Measurements from ENCODE around the gene TRIM32.
A peak's percentile ranks its signal among the peaks of the same experiment; 100 is the strongest.

TRIM32 gene, protein sequence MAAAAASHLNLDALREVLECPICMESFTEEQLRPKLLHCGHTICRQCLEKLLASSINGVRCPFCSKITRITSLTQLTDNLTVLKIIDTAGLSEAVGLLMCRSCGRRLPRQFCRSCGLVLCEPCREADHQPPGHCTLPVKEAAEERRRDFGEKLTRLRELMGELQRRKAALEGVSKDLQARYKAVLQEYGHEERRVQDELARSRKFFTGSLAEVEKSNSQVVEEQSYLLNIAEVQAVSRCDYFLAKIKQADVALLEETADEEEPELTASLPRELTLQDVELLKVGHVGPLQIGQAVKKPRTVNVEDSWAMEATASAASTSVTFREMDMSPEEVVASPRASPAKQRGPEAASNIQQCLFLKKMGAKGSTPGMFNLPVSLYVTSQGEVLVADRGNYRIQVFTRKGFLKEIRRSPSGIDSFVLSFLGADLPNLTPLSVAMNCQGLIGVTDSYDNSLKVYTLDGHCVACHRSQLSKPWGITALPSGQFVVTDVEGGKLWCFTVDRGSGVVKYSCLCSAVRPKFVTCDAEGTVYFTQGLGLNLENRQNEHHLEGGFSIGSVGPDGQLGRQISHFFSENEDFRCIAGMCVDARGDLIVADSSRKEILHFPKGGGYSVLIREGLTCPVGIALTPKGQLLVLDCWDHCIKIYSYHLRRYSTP

DNA sequence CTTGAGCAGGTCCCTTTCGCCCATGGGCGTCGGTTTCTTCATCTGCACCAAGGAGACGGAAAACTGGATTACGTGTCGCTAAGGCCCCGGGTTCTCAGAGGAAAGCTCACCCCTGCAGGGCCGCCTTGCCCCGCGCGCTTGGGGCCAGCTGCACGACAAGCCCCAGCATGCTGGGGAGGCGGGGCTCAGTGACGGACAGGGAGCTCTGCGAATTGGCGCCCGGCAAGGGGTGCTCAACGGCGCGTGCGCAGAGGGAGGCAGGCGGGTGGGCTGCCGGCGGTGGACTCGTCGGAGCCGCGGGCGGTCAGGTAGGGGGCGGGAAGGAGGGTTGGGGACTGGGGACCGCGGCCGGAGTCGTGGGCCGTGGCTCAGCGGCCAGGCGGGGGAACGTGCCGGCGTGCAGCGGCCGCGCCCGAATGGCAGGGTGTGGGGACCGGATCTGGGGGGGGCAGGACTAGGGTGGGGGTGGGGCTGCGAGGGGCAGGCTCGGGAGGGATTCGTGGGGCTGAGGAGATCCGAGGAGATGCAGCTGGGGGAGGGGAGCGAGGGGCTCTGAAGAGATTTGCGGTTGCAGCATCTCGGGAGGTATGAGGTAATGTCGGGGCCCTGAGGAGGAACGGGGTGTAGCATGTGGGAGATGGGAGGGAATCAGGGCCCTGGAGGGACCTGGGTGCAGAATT is at the start of gene TRIM32:
Gene TRIM32 (plus strand): TSS at position 232 of the 680 bp plus-strand sequence. CDS start 10,438 bp downstream, outside the sequence.
- peak; percentile 95 to 96 for DNase-seq

DNA sequence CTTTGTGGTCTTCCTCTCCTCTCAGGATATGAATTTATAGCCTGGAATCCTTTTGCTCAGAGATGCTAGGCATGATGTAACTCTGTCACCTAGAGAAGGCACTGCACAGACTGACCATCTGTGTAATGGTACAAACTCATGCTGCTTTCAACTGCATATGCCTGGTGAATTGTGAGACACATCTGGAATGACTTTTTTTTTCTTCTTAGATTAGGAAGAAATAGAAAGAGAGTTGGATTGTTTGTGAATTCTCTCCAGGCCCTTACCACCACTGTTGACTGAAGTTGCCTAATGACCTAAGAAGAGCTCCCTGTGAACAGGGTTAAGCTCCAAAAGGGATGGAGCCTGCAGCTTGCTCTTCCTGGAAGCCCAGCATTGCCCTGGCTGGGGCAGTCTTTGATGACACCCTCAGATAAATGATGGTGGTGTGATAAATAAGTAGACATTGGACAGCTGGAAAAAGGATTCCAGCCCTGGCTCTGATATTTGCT is 47.8 kb upstream of the TRIM32 start:
- no peak for DNase-seq

DNA sequence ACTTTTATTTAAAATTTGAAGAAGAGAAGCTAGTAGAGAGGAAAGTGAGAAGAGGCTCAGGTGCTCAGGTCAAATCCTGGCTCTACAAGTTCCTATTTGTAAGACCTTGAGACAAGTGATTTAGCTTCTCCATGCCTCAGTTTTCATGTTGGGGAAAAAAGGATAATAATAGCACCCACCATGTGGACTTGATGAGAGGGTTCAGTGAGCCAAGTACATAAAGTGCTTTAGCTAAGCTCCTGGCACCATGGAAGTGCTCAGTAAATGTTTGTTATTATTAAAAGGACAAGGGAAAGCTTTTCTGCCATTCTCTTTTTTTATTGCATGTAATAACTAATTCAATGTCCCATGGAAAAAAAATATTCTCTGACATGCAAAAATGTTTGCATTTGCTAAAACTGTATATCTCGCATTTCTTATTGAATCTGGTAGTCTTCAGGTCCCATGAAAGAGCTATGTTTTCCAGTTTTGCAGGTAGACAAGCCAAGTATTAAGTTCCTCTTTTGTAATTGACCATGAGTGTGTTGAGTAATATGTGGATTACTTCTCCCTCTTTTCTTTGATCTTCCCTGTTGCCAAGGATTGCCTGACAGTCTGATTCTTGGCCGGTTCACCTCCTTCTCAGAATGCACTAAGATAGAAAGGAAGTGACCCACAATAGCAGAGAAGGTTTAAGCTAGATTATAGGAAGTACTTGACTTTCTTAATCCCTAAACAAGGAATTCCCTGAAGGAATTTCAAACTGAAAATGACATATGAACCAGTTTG is 45.6 kb upstream of the TRIM32 start:
- DNase-seq, result no peak

DNA sequence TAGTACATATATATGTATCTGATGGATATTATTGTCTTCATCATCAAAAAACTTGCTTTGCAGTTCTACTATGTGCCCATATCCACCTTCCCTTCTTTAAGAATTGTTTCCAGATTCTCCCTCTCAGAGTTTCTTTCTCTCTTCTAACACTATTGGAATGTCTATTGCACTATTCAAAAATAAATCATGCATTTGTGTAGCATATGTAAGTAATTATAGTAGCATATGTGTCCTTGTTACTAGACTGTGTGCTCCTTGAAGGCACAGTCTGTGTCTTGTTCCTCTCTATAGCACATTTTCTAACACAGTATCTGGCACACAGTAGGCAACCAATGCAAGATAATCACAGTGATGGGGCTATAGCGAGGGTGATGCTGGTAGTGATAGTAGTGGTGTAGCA is 43.4 kb upstream of the TRIM32 start:
- no peak for DNase-seq

DNA sequence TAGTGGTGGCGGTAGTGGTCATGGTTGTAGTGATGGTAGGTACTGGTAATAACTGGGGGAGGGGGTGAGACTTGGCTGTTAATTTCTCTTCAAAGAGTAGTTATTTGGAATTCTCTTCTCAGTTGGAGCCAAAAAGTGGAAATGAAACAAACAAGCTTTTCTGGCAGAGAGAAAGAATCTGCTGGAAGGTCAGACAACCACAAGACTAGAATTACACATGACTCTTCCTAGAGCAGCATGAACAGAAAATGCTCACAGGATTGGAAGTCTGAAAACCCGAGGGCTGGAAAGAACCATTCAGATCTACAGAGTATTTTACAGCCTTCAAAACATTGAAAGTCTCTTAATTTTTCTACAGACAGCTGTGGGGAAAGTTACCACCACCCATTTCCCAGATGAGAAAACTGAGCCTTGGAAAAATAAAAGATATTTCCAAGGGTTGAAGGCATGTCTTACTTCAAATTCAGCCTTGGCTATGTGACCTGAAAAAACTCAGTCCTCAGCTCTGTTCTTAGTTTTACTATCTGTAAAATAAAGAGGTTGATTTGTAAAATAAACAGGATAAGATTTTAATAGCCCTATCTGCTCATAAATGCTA is 42.9 kb upstream of the TRIM32 start:
- DNase-seq, result no peak

DNA sequence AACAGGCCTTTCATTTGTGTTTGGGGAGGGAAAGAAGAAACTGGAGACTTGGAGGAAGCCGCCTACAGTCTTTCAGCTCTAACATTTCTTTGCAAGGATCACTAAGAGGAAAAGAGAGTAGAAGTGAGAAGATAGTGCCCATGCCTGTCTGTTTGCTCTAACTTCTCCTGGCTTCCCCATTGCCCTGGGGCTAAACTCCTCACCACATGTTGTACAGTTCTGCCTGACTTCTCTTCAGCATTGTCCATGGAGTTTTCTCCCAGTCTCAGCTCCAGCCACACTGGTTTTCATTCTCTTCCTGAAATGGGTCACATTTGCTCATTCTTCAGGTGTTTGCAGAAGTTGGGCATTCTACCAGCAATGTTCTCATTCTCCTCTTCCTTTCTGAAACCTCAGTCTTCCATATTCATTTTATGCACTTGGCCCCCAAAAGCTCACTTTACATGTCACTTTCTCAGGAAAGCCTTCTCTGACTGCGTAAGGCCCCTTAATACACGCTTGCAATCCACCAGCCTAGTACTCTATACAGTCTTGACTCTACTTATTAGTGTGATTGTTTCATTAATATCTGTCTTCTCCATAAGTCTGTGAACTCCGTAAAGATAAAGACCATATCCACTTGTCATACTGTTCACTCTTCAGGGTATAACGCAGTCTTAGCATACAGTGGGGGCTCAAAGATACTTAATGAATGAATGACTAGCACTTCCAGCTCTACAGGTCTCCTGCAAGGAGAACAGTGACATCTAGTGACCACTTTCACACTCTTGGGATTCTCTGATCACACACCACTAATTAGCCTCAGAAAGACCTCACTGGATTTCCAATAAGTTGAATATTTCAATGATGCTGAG is 40.2 kb upstream of the TRIM32 start:
- DNase-seq, result no peak

DNA sequence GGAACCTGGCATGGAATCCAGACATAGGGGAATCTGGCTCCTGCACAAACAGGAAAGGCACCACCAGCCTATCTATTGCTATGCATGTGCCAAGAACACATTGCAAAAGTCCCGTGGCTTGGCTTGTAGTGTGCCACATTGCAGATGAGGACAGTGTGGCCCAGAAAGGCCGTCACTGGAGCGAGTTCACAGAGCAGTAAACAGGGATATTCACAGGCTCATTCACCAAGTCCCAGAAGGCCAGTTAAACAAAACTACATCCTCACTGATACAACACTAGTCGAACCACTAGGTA is 39.6 kb upstream of the TRIM32 start:
- DNase-seq, result no peak

DNA sequence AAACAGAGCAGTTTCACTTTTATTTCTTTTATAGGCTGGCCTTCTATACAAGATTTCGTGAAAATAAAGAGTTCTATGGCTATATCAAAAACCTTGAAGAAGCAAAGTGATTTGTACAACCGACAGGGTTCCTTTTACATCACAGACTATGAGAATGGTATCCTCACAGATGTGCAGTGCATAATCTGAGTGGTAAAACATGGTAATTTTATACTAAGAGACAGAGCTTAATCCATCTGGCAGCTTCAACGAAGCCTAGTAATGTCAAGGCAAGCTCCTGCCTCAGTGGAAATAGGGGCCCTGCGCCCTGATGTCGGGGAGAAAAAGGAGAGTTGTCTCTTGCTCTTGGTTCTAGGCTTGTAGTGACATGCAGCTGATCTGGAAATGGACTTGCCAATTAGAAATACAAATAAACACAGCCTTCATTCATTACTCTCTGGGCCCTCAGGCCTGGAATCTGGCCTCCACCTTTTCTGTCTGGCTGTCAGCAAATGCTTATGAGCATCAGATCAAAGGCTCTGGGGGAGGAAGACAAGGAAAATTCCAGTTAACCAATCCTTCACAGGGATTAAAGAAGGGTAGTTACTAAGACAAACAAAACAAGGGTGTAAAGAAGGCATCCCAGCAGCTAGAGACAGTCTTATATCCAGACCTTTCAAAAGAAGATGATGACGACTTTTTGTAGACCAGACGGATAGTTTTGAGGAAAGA is 33.6 kb upstream of the TRIM32 start:
- no peak for DNase-seq

DNA sequence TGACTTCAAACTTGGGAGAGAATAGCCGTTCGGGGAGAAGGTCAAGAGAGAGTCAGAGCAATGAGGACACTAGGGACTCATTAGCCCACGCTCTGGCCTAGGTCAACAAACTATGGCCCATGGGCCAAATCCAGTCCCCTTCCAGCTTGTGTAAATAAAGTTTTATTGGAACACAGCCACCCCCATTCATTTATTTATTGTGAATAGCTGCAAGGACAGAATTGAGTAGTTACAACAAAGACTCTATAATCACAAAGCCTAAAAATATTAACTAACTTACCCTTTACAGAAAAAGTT is 33.1 kb upstream of the TRIM32 start:
- no peak for DNase-seq

DNA sequence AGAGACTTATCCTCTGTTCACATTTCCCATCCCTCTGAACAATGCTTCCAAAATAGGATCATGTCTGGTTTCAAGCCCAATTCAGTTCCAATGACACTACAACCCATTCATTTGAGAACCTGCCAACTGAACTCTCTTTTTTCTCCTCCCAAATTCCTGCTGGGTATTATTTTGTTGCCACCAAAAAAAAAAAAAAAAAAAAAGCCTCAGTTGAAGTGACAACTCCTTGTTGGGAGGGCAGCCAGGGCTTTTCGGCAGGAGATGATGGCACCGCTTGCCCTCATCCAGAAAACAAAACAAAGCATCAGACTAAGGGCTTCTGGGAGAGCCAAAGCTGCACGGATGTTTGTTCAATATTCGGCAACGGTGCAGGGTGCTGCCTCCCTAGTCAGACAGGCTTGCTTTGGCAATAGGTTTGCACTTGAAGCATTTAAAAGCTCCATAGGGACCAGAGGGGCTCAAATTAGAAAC is 30.6 kb upstream of the TRIM32 start:
- no peak for DNase-seq

DNA sequence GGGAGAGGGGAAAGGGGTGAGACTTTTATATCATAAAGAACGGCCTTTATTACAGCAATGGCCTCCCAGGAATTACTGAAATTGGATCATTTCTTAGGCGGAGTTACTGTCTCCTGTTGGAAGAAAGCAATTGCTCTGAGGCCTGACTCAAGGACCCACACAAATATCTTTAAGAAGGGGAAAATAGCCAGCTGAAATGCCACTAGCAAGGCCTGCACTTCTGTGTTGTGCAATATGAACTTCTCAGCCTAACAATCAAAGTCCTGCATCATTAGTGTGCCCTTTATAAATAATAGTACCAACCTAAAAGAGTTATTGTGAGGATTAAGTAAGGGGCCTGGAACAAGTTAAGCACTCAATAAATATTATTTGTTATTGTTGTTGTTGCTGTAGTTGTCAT is 30.1 kb upstream of the TRIM32 start:
- DNase-seq, result no peak

DNA sequence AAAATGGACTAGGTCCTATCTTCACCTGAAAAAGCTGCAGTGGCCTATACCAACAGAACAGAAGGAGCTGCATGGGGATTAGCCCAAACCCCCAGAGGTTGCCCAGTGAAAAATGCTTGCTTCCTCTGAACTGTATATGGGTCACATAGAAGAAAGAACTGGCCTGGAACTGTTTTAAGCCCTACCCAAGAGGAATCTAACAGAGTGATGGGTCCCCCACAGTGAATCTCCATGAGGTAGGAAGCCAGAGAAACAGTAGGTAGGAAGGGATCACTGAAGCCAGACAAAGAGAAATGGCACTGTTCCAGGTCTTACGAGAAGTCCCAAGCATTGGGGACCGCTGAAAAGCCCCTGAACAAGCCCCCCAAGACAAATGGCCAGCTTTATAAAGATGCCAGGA is 28.8 kb upstream of the TRIM32 start:
- DNase-seq, result no peak

DNA sequence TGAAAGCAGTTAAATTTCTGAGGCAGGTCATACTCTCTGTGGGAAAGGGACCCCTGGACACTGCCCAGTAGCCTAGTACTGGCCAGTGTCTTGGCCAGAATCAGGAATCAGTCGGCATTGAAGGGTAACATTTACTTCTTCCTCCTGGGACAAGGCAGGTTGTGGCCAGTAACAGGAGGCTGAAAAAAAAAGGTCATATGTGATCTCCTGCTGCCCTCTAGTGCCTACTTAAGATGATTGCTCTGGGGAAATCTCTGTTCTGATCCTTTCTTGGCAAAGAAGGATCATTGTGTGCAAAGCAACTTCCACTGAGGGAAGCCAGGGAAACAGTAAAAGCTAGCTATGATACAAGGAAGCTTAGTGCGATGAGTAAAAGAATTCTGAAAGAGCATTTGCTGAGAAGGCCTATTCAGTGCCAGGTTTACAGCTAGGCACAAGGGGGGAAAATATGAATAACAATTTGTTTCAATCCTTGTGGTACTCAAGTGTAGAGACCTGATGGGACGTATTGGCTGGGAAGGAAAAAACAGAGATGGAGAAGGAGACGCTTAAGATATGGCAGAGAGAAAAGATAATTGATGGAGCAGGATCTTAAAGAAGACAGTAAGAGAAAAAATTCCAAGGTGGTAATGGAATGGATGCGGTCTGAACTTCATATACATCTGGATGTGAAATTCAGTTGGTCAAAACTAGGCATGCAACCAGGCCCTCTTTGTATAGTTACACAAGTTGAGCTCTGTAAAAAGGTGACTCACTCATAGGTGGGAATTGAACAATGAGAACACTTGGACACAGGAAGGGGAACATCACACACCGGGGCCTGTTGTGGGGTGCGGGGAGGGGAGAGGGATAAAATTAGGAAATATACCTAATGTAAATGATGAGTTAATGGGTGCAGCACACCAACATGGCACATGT is 25.8 kb upstream of the TRIM32 start:
- DNase-seq, result no peak

DNA sequence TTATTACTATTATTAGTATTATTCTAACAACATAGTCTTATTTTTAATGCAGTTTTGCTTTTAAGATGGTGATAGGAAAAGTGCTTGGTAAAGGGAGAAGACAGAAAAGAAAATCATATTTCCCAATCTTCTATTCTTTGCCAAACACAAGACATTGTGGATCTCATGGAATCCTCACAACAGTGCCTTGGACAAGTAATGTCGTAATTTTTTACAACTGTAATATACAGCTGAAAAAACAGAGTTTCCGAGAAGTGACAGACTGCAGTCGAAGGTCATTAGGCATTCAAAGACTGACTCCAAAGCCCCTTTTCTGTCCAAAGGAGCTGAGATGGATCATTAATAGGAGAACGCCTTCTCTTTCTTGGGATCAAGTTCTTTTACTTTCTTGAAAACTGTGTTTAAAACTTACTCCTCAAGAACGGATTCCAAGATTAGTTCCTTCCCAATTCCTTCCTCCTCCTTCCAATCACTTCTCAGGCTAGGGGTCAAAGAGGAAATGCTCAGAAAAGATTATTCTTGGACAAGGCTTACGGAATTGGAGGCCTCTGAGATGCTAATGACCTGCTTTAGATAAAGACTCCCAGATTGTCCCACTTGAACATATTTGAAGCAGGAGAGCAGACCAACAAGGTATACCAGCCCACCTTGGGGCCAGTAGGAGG is 24.3 kb upstream of the TRIM32 start:
- DNase-seq, result no peak

DNA sequence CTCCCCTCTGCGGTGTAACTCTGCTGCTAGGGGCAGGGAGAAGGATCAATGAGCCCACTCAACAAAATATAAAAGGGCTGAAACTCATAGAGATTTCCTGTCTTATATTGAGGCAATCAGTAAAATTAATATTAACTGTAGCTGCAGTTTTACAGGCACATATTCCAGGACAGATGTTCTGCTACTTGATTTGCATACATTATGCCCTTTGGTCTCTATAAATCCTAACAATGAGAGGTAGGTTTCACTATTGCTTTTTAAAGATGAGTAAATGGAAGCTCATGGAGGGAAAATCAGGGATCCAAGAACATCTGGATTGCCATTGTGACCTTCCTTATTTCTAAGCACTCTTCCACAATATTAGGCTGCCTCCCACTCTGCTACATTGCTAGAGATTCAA is 23.5 kb upstream of the TRIM32 start:
- no peak for DNase-seq

DNA sequence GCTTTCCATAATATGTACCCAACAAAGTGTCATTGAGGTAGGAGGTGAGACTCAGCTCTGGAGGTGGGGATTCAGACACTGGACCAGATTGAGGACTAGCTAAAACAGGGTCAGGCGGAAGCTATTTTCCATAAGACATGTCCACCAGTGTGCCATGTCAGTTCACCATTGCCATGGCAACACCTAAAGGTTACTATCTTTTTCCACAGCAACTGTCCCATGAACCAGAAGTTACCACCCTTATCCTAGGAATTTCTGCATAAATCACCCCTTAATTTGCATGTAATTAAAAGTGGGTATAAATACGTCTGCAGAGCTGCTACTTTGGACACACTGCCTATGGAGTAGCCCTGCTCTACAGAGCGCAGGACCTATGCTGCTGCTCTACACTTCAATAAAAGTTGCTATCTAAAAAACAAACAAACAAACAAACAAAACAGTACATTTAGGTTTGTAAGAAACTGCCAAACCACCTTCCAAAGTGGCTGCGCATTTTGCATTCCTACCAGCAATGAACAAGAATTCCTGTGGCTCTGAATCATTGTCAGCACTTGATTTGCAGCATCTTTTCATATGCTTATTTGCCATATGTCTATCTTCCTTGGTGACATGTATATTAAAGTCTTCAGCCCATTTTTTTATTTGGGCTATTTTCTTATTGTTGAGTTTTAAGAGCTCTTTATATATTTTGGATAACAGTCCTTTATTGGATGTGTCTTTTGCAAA is 18.0 kb upstream of the TRIM32 start:
- DNase-seq, result no peak

DNA sequence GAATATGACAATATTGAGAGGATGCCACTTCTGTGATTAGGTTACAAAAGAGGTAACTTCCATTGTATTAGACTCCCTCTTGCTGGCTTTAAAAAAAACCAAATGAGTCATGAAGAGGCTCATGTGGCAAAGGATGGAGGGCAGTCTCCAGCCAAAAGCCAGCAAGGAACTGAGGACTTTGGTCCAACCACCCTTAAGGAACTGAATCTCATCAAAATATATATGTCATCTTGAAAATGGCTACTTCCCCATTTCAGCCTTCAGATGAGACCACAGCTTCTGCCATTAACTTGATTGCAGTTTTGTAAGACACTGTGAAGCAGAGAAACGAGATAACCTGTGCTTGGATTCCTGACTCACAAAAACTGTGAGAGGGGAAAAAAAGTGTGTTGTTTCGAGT is 15.5 kb upstream of the TRIM32 start:
- DNase-seq, result no peak

DNA sequence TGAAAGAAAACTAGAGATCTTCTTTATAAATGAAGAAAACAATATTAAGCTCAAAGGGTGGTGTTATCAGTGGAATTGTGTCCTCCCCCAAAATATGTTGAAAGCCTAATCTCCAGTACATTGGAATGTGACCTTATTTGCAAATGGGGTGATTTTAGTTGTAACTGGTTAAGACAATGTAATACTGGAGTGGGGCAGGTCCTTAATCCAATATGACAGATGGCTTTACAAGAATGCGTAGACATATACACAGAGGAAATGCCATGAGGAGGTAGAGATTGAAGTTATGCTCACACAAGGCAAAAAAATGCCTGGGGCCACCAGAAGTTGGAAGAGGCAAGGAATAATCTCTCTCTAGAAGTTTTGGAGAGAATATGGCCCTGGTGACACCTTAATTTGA is 13.7 kb upstream of the TRIM32 start:
- no peak for DNase-seq
